ENCODE measurements around the gene TECTA.

GRCh38 chr11:121063728-121064127, 37.3 kb upstream of the TECTA start:
- TF ChIP-seq, protein P1, sequence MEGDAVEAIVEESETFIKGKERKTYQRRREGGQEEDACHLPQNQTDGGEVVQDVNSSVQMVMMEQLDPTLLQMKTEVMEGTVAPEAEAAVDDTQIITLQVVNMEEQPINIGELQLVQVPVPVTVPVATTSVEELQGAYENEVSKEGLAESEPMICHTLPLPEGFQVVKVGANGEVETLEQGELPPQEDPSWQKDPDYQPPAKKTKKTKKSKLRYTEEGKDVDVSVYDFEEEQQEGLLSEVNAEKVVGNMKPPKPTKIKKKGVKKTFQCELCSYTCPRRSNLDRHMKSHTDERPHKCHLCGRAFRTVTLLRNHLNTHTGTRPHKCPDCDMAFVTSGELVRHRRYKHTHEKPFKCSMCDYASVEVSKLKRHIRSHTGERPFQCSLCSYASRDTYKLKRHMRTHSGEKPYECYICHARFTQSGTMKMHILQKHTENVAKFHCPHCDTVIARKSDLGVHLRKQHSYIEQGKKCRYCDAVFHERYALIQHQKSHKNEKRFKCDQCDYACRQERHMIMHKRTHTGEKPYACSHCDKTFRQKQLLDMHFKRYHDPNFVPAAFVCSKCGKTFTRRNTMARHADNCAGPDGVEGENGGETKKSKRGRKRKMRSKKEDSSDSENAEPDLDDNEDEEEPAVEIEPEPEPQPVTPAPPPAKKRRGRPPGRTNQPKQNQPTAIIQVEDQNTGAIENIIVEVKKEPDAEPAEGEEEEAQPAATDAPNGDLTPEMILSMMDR (IDR thresholded peaks at IDR 0.05; ENCODE audit: insufficient read depth, low read length): peak; percentile 7
- no peak for TF ChIP-seq REST (IDR thresholded peaks at IDR 0.05; ENCODE audit: insufficient replicate concordance, low read depth)

All from HL-60 (cell line).